Stimulated activated CD4-positive, alpha-beta T cell treated with anti-CD3 and anti-CD28 coated beads, Interleukin-2, amount 100 ng/mL, for 4 hours (primary cell): ENCODE data around the gene OBI1.

ENCODE experiments used
- DNase-seq: peaks from one replicate; pipeline ENCODE4 v3.0.0-alpha.2; 2020; ENCODE audit warnings: low read depth

Gene OBI1

GRCh38 chr13:78602561-78603239, 56.3 kb downstream of the OBI1 start:
- no peak for DNase-seq

GRCh38 chr13:78601874-78602560, 56.9 kb downstream of the OBI1 start:
- DNase-seq, result no peak

GRCh38 chr13:78601124-78601873, 57.7 kb downstream of the OBI1 start:
- no peak for DNase-seq

- no peak for DNase-seq
Observed at GRCh38 chr13:78600280-78600883, 58.6 kb downstream of the OBI1 start.

- DNase-seq, result no peak
Observed at GRCh38 chr13:78599645-78600279, 59.2 kb downstream of the OBI1 start.

GRCh38 chr13:78598966-78599644, 59.9 kb downstream of the OBI1 start:
- DNase-seq, result no peak

GRCh38 chr13:78598116-78598781, 60.7 kb downstream of the OBI1 start:
- no peak for DNase-seq

GRCh38 chr13:78597602-78597932, 61.4 kb downstream of the OBI1 start:
- DNase-seq, result no peak

GRCh38 chr13:78596736-78597601, 62.0 kb downstream of the OBI1 start:
- no peak for DNase-seq

GRCh38 chr13:78596399-78596735, 62.6 kb downstream of the OBI1 start:
- DNase-seq, result no peak

- no peak for DNase-seq
Observed at GRCh38 chr13:78595495-78596398, 63.2 kb downstream of the OBI1 start.

- no peak for DNase-seq
Observed at GRCh38 chr13:78594456-78594975, 64.4 kb downstream of the OBI1 start.

GRCh38 chr13:78593652-78594455, 65.1 kb downstream of the OBI1 start:
- no peak for DNase-seq

- DNase-seq, result no peak
Observed at GRCh38 chr13:78593129-78593528, 65.8 kb downstream of the OBI1 start.

- DNase-seq, result no peak
Observed at GRCh38 chr13:78592584-78592983, 66.4 kb downstream of the OBI1 start.

- DNase-seq, result no peak
Observed at GRCh38 chr13:78589206-78589605, 69.7 kb downstream of the OBI1 start.

GRCh38 chr13:78587395-78587794, 71.6 kb downstream of the OBI1 start:
- DNase-seq, result no peak

- no peak for DNase-seq
Observed at GRCh38 chr13:78586706-78587105, 72.2 kb downstream of the OBI1 start.
